ENCODE data around the gene KCNJ18.
"Not testable (repeated sequence)": the region's sequence is repeated elsewhere in the genome, so short reads cannot be mapped to it uniquely, and the experiment has no call there.

Gene KCNJ18

GRCh38 chr17:21671437-21671836 lies 20.9 kb upstream of the KCNJ18 start:
- not testable (repeated sequence) for DNase-seq (ENCODE audit: low read depth)

DNA sequence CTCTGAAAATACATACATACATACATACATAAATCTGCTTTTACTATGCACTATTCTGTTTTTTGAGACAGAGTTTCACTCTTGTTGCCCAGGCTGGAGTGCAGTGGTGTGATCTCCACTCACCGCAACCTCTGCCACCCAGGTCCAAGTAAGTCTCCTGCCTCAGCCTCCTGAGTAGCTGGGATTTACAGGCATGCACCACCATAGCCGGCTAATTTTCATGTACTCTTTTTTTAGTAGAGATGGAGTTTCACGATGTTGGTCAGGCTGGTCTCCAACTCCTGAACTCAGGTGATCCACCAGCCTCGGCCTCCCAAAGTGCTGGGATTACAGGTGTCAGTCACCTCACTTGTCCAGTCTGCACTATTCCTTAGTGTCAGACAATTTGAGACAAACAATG lies 20.5 kb upstream of the KCNJ18 start:
- not testable (repeated sequence) for DNase-seq (ENCODE audit: low read depth)

DNA sequence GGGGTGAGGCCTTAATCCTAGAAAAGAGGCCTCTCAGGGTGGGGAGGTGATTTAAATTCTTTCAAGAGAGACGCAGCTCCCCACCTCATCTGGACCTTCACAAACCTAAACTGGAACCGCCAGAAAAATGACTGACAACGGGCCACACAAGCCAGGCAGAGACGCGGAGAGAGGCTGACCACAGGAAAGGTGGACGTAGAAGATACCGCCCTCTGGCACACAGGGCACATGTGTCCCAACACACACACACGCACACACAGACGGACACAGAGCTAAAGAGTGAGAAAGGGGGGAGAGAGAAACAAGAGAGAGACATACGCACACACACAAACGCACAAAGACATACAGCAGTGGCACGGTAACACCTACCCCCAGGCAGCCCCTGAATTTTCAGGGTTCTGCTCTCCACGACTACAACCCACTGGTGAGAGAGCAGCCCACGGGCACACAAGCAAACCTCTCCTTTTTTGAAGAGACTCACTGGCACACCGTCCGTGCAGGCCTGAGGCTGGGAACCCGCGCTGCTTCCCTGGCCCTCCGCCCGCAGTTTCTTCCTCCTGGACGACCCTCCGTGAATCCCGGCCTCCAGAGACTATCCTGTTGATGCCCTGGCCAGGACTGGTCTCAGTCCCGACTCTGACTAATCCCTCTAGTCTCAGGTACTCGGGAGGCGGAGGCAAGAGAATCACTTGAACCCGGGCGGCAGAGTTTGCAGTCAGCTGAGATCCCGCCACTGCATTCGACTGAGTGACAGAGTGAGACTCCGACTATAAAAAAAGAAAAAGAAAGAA lies 18.7 kb upstream of the KCNJ18 start:
- DNase-seq (ENCODE audit: low read depth): not testable (repeated sequence)

GRCh38 chr17:21674242-21674731 lies 18.0 kb upstream of the KCNJ18 start:
- no peak for DNase-seq (ENCODE audit: low read depth)

GRCh38 chr17:21674891-21675738 lies 17.2 kb upstream of the KCNJ18 start:
- DNase-seq (ENCODE audit: low read depth): not testable (repeated sequence)

DNA sequence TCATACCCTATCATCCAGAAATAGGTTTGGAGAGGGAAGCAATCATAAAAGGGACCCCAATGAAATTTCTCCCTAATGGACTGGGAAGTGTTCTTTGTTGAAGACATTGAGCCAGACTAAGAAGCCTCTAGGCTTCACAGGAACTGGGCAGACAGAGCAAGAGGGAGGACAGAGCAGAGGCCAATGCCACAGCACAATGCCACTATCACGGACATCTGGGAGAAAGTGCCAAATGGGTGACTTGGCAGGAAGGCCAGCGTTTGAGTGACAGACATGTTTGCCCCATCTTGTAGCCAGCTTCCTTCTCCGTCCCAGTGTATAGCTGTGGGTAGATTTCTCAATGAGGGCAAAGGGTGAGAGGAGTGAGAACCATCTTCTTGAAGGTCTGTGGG lies 16.6 kb upstream of the KCNJ18 start:
- not testable (repeated sequence) for DNase-seq (ENCODE audit: low read depth)

- DNase-seq (ENCODE audit: low read depth): no peak
Observed at GRCh38 chr17:21676281-21677111, 15.8 kb upstream of the KCNJ18 start.

GRCh38 chr17:21677126-21677910 lies 15.0 kb upstream of the KCNJ18 start:
- DNase-seq (ENCODE audit: low read depth): no peak

GRCh38 chr17:21677911-21678310 lies 14.4 kb upstream of the KCNJ18 start:
- DNase-seq (ENCODE audit: low read depth): no peak

DNA sequence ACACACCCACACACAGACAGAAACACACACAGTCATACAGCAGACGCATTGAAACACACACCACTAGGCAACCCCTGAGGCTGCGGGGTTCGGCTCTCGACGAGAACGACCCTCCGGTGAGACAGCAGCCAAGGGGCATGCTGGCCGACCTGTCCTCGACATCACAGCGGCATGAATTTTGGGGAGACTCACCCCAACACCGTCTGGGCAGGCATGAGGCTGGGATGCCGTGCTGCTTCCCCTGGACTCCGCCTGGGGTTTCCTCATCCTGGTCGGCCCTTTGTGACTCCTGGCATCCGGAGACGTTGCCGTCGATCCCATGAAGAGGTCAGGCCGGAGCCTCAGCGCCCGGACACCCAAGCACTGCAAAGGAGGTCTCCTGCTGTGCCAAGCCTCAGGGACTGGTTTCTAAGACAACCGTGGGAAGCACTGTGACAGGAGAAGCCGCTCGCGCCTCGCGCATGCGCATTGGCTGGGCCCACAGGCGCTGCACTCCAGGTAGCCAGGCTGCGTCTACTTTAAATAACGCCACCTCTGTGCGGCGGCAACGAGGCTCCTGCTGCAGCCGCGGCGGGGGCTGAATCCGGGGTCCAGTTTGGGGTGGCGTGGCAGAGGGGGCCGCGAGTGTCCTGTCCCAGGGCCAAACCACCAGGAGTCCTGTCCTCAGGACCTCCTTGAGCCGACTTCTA lies 13.8 kb upstream of the KCNJ18 start:
- no peak for DNase-seq (ENCODE audit: low read depth)

- no peak for DNase-seq (ENCODE audit: low read depth)
Observed at GRCh38 chr17:21679256-21680146, 12.8 kb upstream of the KCNJ18 start.

GRCh38 chr17:21680366-21680765 lies 12.0 kb upstream of the KCNJ18 start:
- DNase-seq (ENCODE audit: low read depth): no peak

DNA sequence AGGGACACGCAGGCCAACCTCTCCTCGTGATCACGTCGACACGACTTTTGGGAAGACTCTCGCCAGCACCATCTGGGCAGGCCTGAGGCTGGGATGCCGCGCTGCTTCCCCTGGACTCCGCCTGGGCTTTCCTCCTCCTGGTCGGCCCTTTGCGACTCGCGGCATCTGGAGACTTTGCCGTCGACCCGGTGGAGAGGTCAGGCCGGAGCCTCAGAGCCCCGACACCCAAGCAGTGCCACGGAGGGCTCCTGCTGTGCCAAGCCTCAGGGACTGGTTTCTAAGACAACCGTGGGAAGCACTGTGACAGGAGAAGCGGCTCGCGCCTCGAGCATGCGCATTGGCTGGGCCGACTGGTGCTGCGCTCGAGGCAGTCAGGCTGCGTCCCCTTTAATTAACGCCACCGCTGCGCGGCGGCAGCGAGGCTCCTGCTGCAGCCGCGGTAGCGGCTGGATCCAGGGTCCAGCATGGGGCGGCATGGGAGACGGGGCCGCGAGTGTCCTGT lies 11.4 kb upstream of the KCNJ18 start:
- DNase-seq (ENCODE audit: low read depth): not testable (repeated sequence)

- not testable (repeated sequence) for DNase-seq (ENCODE audit: low read depth)
Observed at GRCh38 chr17:21681576-21681975, 10.7 kb upstream of the KCNJ18 start.

GRCh38 chr17:21682130-21682529 lies 10.2 kb upstream of the KCNJ18 start:
- not testable (repeated sequence) for DNase-seq (ENCODE audit: low read depth)

DNA sequence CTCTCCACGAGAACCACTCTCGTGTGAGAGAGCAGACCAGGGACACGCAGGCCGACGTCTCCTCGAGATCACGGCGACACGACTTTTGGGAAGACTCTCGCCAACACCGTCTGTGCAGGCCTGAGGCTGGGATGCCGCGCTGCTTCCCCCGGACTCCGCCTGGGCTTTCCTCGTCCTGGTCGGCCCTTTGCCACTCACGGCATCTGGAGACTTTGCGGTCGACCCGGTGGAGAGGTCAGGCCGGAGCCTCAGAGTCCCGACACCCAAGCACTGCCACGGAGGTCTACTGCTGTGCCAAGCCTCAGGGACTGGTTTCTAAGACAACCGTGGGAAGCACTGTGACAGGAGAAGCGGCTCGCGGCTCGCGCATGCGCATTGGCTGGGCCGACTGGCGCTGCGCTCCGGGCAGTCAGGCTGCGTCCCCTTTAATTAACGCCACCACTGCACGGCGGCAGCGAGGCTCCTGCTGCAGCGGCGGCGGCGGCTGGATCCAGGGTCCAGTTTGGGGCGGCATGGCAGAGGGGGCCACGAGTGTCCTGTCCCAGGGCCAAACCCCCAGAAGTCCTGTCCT lies 9.1 kb upstream of the KCNJ18 start:
- DNase-seq (ENCODE audit: low read depth): not testable (repeated sequence)

GRCh38 chr17:21683897-21684296 lies 8.4 kb upstream of the KCNJ18 start:
- DNase-seq (ENCODE audit: low read depth): not testable (repeated sequence)

GRCh38 chr17:21684384-21684783 lies 7.9 kb upstream of the KCNJ18 start:
- not testable (repeated sequence) for DNase-seq (ENCODE audit: low read depth)
